HG02759 (cell line): ENCODE measurements around the gene C11orf71.

Source experiments
- ATAC-seq: cut with Tn5 transposase; IDR thresholded peaks from one replicate; pipeline ENCODE4 v1.9.1; 2021; ENCODE audit warnings: mild to moderate bottlenecking, moderate library complexity; ENCODE audit not compliant: unreplicated experiment

C11orf71 gene

GRCh38 chr11:114400915-114401223, 558 bp upstream of the C11orf71 start:
- no peak for ATAC-seq

- peak; percentile 30 for ATAC-seq
These were observed 658 bp downstream of the C11orf71 start for GRCh38 chr11:114399490-114400215.

GRCh38 chr11:114398303-114398920, 1.9 kb downstream of the C11orf71 start:
- ATAC-seq, result no peak

GRCh38 chr11:114397349-114397982, 2.8 kb downstream of the C11orf71 start:
- no peak for ATAC-seq

- no peak for ATAC-seq
These were observed 3.4 kb downstream of the C11orf71 start for GRCh38 chr11:114396916-114397315.

GRCh38 chr11:114395736-114396135, 4.6 kb downstream of the C11orf71 start:
- ATAC-seq, result no peak

GRCh38 chr11:114392735-114393667, 7.3 kb downstream of the C11orf71 start:
- ATAC-seq, result no peak

GRCh38 chr11:114386545-114386944, 13.8 kb downstream of the C11orf71 start:
- ATAC-seq, result no peak

GRCh38 chr11:114386131-114386530, 14.2 kb downstream of the C11orf71 start:
- no peak for ATAC-seq

GRCh38 chr11:114384487-114384886, 15.8 kb downstream of the C11orf71 start:
- no peak for ATAC-seq

GRCh38 chr11:114382509-114382908, 17.8 kb downstream of the C11orf71 start:
- ATAC-seq, result no peak

- no peak for ATAC-seq
These were observed 20.8 kb downstream of the C11orf71 start for GRCh38 chr11:114379394-114380069.

- no peak for ATAC-seq
These were observed 22.6 kb downstream of the C11orf71 start for GRCh38 chr11:114377612-114378267.

- ATAC-seq, result no peak
These were observed 25.3 kb downstream of the C11orf71 start for GRCh38 chr11:114375052-114375451.

- no peak for ATAC-seq
These were observed 31.2 kb downstream of the C11orf71 start for GRCh38 chr11:114368918-114369680.

- no peak for ATAC-seq
These were observed 32.9 kb downstream of the C11orf71 start for GRCh38 chr11:114367244-114367957.

GRCh38 chr11:114366331-114367243, 33.7 kb downstream of the C11orf71 start:
- no peak for ATAC-seq

- no peak for ATAC-seq
These were observed 37.4 kb downstream of the C11orf71 start for GRCh38 chr11:114362958-114363357.
